ENCODE results near the gene BRAT1. TPM values are rescaled to one million over a fixed set of nuclear protein-coding genes. Genes with fewer than 3 reads are reported as not detected.
A peak's percentile ranks its signal among the peaks of the same experiment; 100 is the strongest.
"Not testable (repeated sequence)": the region's sequence is repeated elsewhere in the genome, so short reads cannot be mapped to it uniquely, and the experiment has no call there.

BRAT1 gene
- total and polyA plus RNA-seq, 2 donors (not counting 1 experiment from before 2014, with no cell fraction given): 36.8 to 68.3 TPM

DNA sequence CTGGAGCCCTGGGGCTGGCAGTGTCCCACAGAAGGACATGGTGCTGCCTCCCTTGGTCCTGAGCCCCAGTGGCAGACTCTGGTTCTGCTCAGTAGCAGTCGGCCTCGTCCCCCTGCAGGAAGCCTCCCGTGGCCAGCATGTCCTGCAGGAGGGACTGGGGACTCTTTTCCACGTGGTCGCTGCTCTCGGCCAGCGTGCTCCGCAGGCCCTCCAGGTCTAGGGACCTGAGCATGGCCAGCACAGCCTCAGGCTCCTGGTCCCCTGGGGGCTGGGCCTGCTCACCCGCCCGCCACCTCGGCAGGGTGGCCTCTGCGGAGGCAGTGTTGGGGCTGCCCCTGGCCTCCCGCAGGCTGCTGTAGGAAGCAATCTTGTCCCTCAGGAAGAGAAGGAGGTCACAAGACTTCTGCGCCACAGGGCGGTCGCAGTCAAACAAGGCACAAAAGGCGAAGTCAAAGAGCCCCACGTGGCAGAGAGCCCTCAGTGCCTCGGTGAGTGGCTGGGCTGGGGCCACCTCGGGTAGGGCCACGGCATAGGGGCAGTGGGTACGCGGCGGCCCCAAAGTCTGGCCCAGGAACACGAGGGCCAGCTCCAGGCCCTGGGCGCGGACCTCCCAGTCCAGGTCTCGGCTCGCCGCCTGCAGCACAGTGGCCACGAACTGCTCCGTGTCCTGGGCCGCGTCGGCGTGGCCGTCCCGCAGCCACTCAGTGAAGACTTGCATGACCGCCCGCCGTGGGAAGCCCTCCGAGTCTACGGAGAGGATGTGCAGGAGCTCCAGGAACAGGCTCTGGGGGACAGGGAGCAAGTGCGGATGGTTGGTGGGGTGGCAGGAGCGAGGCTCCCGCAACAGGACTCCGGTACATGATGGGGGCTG is 17.1 kb downstream of the BRAT1 start:
- H3K36me3 ChIP-seq (replicated peaks in 1 of 2; ENCODE audit: control extremely low read depth in 1 of 2, control insufficient read depth in 1 of 2, extremely low read depth in 1 of 2, insufficient read depth in 2 of 2, low read length in 1 of 2): peaks cover 0 to 44% of the 10 kb centered on the region in 2 experiments

GRCh38 chr7:2535872-2536627 is 19.3 kb downstream of the BRAT1 start:
- H3K4me1 Mint-ChIP-seq: peaks cover 11% of the 10 kb centered on the region
- H4K20me1 ChIP-seq (ENCODE audit: control insufficient read depth, insufficient read depth, low read length, poor library complexity, severe bottlenecking); H2AFZ ChIP-seq (ENCODE audit: insufficient read depth, low read depth, low read length, poor library complexity, severe bottlenecking); H3K27ac ChIP-seq (ENCODE audit: low read length in 2 of 2); intact Hi-C loops (cut with micrococcal nuclease); ATAC-seq (ENCODE audit: low read depth); H3K27me3 ChIP-seq (replicated peaks in 1 of 4; ENCODE audit: control extremely low read depth in 1 of 4, control insufficient read depth in 3 of 4, insufficient read depth in 4 of 4, low read length in 3 of 4); H3K27me3 Mint-ChIP-seq; H3K9me3 ChIP-seq (ENCODE audit: control extremely low read depth in 1 of 3, control insufficient read depth in 2 of 3, insufficient read depth in 1 of 3, low read length in 2 of 3); H3K9me3 Mint-ChIP-seq (ENCODE audit: insufficient read depth); H3K9ac ChIP-seq (ENCODE audit: low read length); H3K4me1 ChIP-seq (ENCODE audit: control insufficient read depth in 2 of 2, insufficient read depth in 2 of 2, low read length in 2 of 2); H3K27ac Mint-ChIP-seq; DNase-seq; CTCF ChIA-PET; H3K4me3 ChIP-seq (ENCODE audit: control extremely low read depth in 1 of 5, extremely low read depth in 1 of 5, insufficient read depth in 1 of 5, low read depth in 2 of 5, low read length in 4 of 5); H3K79me2 ChIP-seq (ENCODE audit: control insufficient read depth, insufficient read depth, low read length); H3K4me3 Mint-ChIP-seq; H3K4me2 ChIP-seq (replicated peaks; ENCODE audit: low read depth, low read length, poor library complexity, severe bottlenecking): not testable (repeated sequence)
- WGBS (ENCODE audit: insufficient coverage): 93% methylated on average over 9 of the region's 19 CpGs
- POLR2A ChIA-PET: interaction anchor here (0.6 kb wide), 1 partner anchor 59 kb away, joined by 3 read pairs; no protein-coding TSS in a partner anchor
- peaks cover 0 to 25% of the 10 kb centered on the region in 2 experiments for H3K36me3 ChIP-seq (replicated peaks in 1 of 2; ENCODE audit: control extremely low read depth in 1 of 2, control insufficient read depth in 1 of 2, extremely low read depth in 1 of 2, insufficient read depth in 2 of 2, low read length in 1 of 2)

More for the DNA sequence above, 17.1 kb downstream of the BRAT1 start:
- Mint-ChIP-seq H3K4me3 (no peak overlapping the region), H3K27me3 (no peaks in the 10 kb centered on the region), H3K9me3 (ENCODE audit: insufficient read depth) (no peaks in the 10 kb centered on the region), H3K4me1 (peaks cover 1% of the 10 kb centered on the region), H3K27ac (no peak overlapping the region)
- Histone ChIP-seq H2AFZ (ENCODE audit: insufficient read depth, low read depth, low read length, poor library complexity, severe bottlenecking) (no peak overlapping the region), H3K9ac (ENCODE audit: low read length) (no peak overlapping the region), H3K9me3 (ENCODE audit: control extremely low read depth in 1 of 3, control insufficient read depth in 2 of 3, insufficient read depth in 1 of 3, low read length in 2 of 3) (no peaks in the 10 kb centered on the region), H3K4me1 (ENCODE audit: control insufficient read depth in 2 of 2, insufficient read depth in 2 of 2, low read length in 2 of 2) (no peaks in the 10 kb centered on the region), H3K4me2 (replicated peaks; ENCODE audit: low read depth, low read length, poor library complexity, severe bottlenecking) (no peak overlapping the region), H3K4me3 (ENCODE audit: control extremely low read depth in 1 of 5, extremely low read depth in 1 of 5, insufficient read depth in 1 of 5, low read depth in 2 of 5, low read length in 4 of 5) (no peak overlapping the region), H4K20me1 (ENCODE audit: control insufficient read depth, insufficient read depth, low read length, poor library complexity, severe bottlenecking) (no peaks in the 10 kb centered on the region), H3K27me3 (replicated peaks in 1 of 4; ENCODE audit: control extremely low read depth in 1 of 4, control insufficient read depth in 3 of 4, insufficient read depth in 4 of 4, low read length in 3 of 4) (no peaks in the 10 kb centered on the region), H3K79me2 (ENCODE audit: control insufficient read depth, insufficient read depth, low read length) (no peaks in the 10 kb centered on the region), H3K27ac (ENCODE audit: low read length in 2 of 2) (no peak overlapping the region)
- TF ChIP-seq EZH2 (IDR thresholded peaks at IDR 0.05; ENCODE audit: borderline replicate concordance, insufficient read depth, low read depth, low read length, poor library complexity, severe bottlenecking): no peak
- TF ChIP-seq CTCF (IDR thresholded peaks at IDR 0.05): no peak
- DNase-seq (peak; percentile 29), ATAC-seq (ENCODE audit: low read depth) (no peak)
- intact Hi-C loops (cut with micrococcal nuclease): no loop called here
- POLR2A ChIA-PET: interaction anchor here (0.6 to 1.4 kb wide), 2 partner anchors 8 to 161 kb away, joined by 4 to 9 read pairs; no protein-coding TSS in a partner anchor
- CTCF ChIA-PET: interaction anchor here (0.8 kb wide), 1 partner anchor 69 kb away, joined by 3 read pairs; no protein-coding TSS in a partner anchor
- 96% methylated on average over 45 of the region's 47 CpGs for WGBS (ENCODE audit: insufficient coverage)

DNA sequence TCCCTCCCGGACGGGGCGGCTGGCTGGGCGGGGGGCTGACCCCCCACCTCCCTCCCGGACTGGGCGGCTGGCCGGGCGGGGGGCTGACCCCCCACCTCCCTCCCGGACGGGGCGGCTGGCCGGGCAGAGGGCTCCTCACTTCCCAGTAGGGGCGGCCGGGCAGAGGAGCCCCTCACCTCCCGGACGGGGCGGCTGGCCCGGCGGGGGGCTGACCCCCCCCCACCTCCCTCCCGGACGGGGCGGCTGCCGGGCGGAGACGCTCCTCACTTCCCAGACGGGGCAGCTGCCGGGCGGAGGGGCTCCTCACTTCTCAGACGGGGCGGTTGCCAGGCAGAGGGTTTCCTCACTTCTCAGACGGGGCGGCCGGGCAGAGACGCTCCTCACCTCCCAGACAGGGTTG is 21.1 kb downstream of the BRAT1 start:
- H3K4me3 ChIP-seq (ENCODE audit: control extremely low read depth in 1 of 5, extremely low read depth in 1 of 5, insufficient read depth in 1 of 5, low read depth in 2 of 5, low read length in 4 of 5); POLR2A ChIA-PET; H3K4me3 Mint-ChIP-seq; H3K9me3 ChIP-seq (ENCODE audit: control extremely low read depth in 1 of 3, control insufficient read depth in 2 of 3, insufficient read depth in 1 of 3, low read length in 2 of 3); intact Hi-C loops (cut with micrococcal nuclease); H3K4me2 ChIP-seq (replicated peaks; ENCODE audit: low read depth, low read length, poor library complexity, severe bottlenecking); ATAC-seq (ENCODE audit: low read depth); DNase-seq; H3K27ac Mint-ChIP-seq; CTCF ChIA-PET; H3K79me2 ChIP-seq (ENCODE audit: control insufficient read depth, insufficient read depth, low read length); H3K9me3 Mint-ChIP-seq (ENCODE audit: insufficient read depth); H3K27ac ChIP-seq (ENCODE audit: low read length in 2 of 2); H3K9ac ChIP-seq (ENCODE audit: low read length); H4K20me1 ChIP-seq (ENCODE audit: control insufficient read depth, insufficient read depth, low read length, poor library complexity, severe bottlenecking); H2AFZ ChIP-seq (ENCODE audit: insufficient read depth, low read depth, low read length, poor library complexity, severe bottlenecking); H3K27me3 ChIP-seq (replicated peaks in 1 of 4; ENCODE audit: control extremely low read depth in 1 of 4, control insufficient read depth in 3 of 4, insufficient read depth in 4 of 4, low read length in 3 of 4); H3K27me3 Mint-ChIP-seq: not testable (repeated sequence)
- Histone ChIP-seq H3K36me3 (replicated peaks in 1 of 2; ENCODE audit: control extremely low read depth in 1 of 2, control insufficient read depth in 1 of 2, extremely low read depth in 1 of 2, insufficient read depth in 2 of 2, low read length in 1 of 2) (peaks cover 0 to 12% of the 10 kb centered on the region in 2 experiments), H3K4me1 (ENCODE audit: control insufficient read depth in 2 of 2, insufficient read depth in 2 of 2, low read length in 2 of 2) (peaks cover 19 to 26% of the 10 kb centered on the region in 2 donors)
- WGBS (ENCODE audit: insufficient coverage): no CpG with 5 or more reads among the region's 34 CpGs
- peaks cover 28% of the 10 kb centered on the region for H3K4me1 Mint-ChIP-seq

Measured in B cell (primary cell).